Mucosa of gallbladder (tissue), 1 donor: ENCODE results near the gene ATP9A. TPM values are rescaled to one million over a fixed set of nuclear protein-coding genes. Genes with fewer than 3 reads are reported as not detected.
"Not testable (repeated sequence)": the region's sequence is repeated elsewhere in the genome, so short reads cannot be mapped to it uniquely, and the experiment has no call there.

Experiments used
- DNase-seq: peaks from one replicate; pipeline ENCODE4 v3.0.0-alpha.2; 2020; ENCODE audit warnings: low spot score
- total RNA-seq: library from RNA; stranded (reverse); gene quantifications from one replicate; pipeline ENCODE4 v1.2.1, GENCODE V29; 2021
- donor health status: DM: no; HTN: no; CAD: no.

ATP9A gene
- total RNA-seq = 49.5 TPM

GRCh38 chr20:51767867-51768758 lies at the start of gene ATP9A:
ATP9A (minus strand) TSS chr20:51768390; CDS start chr20:51768369, 21 bp downstream.
- DNase-seq = no peak

DNA sequence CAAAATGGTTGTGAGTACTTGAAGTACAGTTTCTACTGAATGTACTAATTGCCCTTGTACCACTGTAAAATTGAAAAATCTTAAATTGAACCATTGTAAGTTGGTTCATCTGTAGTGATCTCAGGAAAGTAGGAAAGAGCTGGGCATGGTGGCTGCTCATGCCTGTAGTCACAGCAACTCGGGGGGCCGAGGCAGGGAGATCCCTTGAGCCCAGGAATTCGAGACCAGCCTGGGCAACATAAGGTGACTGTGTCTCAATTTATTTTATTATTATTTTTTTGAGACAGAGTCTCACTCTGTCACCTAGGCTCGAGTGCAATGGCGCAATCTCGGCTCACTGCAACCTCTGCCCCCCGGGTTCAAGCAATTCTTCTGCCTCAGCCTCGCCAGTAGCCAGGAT lies 48.7 kb upstream of the ATP9A start:
- not testable (repeated sequence) for DNase-seq

GRCh38 chr20:51815383-51816076 lies 47.3 kb upstream of the ATP9A start:
- no peak for DNase-seq

DNA sequence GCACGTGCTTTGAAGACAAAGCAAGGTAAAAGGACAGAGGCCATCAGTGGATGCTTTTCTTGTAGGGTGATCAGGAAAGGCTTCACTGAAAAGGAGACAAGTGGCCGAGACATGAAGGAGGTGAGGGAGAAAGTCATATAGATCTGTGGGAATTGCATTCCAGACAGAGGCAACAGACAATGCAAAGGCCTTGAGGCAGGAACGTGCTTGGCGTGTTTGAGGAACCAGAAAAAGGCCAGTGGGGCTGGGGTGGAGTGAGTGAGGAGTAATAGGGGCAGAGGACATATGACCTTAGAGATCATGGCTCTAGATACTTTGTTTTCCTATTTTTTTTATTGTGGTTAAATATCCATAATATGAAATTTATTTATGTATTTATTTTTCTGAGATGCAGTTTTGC lies 44.7 kb upstream of the ATP9A start:
- no peak for DNase-seq

- no peak for DNase-seq
Measured at GRCh38 chr20:51811514-51812128, 43.4 kb upstream of the ATP9A start.

DNA sequence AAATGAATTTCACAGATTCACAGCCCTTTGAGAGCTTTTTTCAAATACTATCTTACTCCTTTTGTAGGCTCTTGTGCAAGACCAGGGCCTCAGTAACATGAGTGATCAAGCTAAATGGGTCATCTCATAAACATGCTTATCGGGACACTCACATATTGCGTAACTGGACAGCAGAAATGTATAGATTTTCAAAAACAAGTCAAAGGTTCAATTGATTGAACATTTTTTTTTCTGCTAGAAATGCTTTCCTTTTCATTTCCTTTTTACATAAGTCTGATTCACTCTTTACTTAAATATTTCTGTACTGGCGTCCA lies 42.8 kb upstream of the ATP9A start:
- no peak for DNase-seq

GRCh38 chr20:51810155-51811041 lies 42.2 kb upstream of the ATP9A start:
- no peak for DNase-seq

DNA sequence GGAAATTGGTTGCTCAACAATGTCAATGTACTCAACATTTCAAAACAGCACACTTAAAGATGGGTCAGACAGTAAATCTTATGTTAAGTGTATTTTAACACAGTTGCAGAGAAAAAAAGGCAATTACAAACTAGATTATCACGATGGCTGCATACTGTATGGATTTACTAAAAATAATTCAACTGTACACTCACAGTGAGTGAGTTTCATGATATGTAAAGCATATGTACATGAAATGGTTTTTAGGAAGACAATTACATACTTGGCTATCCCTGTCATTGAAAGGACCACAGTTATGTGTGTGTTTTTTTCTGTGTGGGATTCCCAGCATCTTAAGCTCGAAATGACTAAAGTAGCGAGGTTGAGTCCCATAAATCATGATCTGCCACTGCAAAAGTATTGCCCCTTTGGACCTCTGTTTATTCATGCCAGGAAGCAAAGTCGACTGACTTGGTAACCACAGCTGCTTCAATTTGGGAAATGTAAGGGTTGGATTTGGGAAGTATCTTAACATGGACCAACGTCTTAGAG lies 39.6 kb upstream of the ATP9A start:
- DNase-seq = no peak

DNA sequence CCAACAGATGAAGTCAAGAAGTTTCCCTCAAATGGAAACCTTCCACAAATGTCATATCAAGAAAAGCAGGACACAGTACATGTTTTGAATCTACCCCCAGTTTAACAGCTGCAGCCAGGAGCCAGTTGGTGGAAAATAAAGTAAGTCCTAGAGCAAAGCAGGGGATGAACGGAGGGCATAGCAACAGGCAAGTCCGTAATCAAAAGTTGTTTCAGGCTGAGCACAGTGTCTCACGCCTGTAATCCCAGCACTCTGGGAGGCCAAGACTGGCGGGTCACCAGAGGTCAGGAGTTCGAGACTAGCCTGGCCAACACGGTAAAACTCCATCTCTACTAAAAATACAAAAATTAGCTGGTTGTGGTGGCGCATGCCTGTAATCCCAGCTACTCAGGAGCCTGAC lies 36.6 kb upstream of the ATP9A start:
- no peak for DNase-seq

DNA sequence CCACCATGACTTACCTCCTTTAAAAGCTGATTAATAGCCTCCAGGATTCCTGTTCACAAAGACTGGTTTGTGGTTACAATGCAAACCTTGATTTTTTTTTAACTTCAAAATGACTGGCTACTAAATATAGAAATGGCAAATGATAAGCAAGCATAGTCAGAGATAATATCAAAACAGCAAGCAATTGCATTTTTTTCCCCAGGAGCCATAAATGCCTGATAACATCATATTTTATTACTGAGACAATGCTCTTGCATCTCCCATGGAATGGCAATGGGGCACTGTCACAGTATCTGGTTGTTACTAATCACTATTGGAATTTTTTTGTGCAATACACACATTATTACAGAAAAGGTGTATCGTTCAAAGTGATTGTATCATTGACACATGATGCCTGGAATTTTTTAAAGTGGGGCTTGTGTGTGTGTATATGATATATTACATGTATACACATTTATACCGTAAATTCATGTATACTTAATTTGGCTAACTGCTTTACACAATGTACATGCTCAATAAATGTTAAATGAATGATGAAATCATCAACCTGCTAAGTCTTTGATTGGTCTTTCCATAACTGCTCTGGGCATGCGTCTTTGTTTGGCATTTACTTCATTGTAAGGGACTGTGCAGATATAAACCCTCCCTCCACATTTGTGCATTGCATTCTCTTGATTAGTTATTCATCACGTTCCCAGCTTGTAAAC lies 35.1 kb upstream of the ATP9A start:
- no peak for DNase-seq

DNA sequence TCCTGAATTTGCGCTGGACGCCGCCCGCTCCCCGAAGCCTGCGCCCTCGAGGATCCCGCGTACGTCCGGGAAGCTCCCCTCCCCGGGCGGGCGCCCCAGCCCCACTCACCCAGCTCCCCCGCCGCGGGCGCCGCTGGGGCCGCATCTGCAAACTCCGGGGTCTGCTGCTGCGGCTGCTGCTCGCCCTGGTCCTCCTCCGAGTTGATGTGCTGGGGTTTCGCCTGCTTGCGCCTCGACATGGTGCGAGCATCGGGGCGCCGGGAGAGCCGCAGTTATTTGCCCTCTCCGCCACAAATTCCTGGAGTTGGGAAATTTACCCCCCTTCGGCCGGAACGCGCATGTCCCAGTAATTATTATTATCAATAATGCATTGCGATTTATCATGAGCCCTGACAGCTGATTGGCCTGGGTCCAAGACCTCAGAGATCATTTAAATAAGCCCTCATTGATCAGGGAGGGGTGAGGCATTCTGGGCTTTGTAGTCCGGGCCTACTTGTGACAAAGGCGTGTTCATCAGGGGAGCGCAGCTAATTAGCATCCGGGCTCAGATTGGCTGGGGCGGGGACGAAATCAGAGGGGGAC lies 34.1 kb upstream of the ATP9A start, which contains the start of gene SALL4:
Gene SALL4 (minus strand): TSS at position 352 of the 582 bp plus-strand sequence. CDS start 113 bp downstream, at position 239.
- no peak for DNase-seq

DNA sequence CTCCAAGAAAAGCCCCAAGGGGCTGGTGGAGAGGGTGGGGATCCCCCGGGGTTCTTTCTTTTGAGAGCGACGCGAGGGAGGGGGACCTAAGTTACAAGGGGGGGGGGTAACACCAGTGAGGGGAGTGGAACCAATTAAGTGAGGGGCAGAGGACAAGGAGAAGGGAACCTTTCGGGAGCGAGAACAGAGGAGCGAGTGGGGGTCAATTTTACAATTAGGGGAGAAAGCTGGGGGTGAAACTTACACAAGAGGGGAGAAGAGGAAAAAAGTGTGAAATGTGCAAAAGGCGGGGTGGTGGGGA lies 33.6 kb upstream of the ATP9A start:
- no peak for DNase-seq

DNA sequence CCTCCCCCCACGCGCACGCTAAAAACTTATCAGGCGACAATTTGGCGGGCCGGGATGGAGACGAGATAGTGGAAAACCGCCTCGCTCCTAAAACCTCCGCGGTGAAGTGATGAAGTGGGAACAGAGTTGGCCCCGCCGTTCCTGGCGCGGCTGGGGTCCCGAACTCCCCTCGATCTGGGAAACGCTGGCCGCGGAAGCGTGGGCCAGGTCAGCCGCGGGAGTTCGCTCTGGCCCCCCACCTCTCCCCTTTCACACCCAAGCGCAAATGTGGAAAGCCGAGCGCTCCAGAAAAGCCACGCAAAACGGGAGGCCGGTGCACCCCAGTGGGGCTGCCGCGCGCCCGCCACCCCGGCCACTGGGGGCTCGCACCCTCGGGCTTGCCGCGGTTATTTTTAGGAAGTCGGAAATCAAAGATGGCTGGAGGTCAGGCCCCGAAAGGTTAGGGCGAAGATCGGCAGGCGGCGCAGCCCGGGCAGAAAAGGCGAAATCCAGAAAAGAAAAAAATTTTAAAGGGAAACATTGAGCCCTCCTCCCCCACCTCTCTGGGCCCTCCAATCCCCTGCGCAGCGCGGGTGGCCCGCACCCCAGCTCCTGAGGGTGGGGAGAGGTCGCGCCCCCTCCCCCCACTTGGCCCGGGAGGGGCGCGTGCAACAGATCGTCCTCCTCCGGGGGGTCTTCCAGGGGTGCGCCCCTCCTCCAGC lies 33.1 kb upstream of the ATP9A start:
- DNase-seq = no peak

DNA sequence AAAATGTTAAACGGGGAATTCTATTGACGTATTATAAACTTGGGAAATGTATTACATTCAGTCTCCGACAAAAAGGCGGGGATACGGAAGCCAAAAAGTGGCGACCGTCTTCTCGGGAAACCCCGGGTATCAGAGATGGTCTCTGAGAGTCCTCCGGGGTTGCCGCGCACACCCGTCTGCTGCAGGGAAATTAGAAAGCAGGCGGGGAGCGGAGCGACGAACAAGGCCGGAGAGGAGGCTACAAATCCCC lies 32.6 kb upstream of the ATP9A start:
- peak; percentile 12 for DNase-seq

GRCh38 chr20:51800060-51800871 lies 32.1 kb upstream of the ATP9A start:
- peak; percentile 25 for DNase-seq

GRCh38 chr20:51799401-51799860 lies 31.2 kb upstream of the ATP9A start:
- no peak for DNase-seq

DNA sequence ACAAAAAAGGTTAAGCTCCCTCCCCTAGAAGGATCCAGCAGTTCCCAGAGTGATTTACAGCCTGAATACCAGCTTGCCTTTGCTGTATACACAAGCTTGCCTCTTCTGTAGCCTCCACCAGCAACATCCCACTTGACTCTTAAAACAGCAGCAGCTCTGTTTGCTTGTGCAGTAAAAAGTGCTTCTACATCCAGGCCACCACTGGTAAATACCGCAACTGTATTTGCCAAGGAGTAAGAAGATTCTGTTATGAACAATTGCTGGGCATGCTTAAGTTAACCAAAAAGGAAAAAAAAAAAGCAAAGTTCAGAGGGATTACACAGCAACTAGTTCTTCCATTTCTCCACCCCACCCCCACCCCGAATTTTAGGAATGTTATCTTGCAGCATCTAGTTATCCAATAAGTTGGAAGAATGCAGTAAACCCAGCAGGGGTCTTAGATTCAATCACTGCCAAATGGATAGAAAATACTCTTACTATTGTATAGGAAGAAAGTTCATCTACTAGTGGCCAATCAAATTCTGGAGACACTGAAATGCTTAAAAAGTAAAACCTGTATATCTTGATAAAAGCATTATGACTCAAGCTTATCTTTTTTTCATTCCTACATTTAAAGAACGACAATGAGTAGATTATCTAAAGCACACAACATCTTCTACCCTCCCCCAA lies 29.3 kb upstream of the ATP9A start:
- DNase-seq = no peak

DNA sequence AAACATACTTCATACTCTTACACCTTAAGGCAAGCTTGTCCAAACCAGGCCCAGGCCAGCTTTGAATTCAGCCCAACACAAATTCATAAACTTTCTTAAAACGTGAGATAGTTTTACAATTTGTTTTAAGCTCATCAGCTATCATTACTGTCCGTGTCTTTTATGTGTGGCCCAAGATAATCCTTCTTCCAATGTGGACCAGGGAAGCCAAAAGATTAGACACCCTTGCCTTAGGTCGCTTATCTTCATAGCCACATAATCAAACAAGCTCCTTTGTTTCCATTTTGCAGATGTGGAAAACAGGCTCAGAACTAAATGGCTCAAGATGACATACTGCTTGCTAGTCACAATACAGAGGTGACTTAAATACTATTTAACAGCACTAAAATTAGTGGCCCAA lies 28.1 kb upstream of the ATP9A start:
- no peak for DNase-seq

GRCh38 chr20:51792960-51793359 lies 24.8 kb upstream of the ATP9A start:
- no peak for DNase-seq
